HCT116 (cell line): ENCODE results near the gene LGALS3. TPM values are rescaled to one million over a fixed set of nuclear protein-coding genes. Genes with fewer than 3 reads are reported as not detected.

ENCODE experiments used
- ATAC-seq: fragments of 200-7000 bp; cut with Tn5 transposase; 2 replicates; pipeline ENCODE4 v1.9.1; 2020; ENCODE audit warnings: mild to moderate bottlenecking, moderate library complexity
- BruUV-seq: library from RNA; stranded (reverse); fragments of 400-500 nt; replicated peaks from 2 replicates; lab custom pipeline; 2021; lab: Mats Ljungman, UMichigan
- CTCF ChIA-PET: fragments of 300-600 bp; sonication (Branson Sonifier 250); formaldehyde crosslinking; loops from one replicate; lab custom pipeline; 2021; ENCODE audit warnings: antibody characterized with exemption; lab: Charles Lee
- POLR2A ChIA-PET: fragments of 300-600, 350-600 bp; sonication (Branson Sonifier 250); formaldehyde crosslinking; loops from one replicate; lab custom pipeline; 2021; ENCODE audit warnings: antibody characterized with exemption; lab: Charles Lee
- RAD21 ChIA-PET, 2 experiments: fragments of 300-600 bp; sonication (Branson Sonifier 250); formaldehyde crosslinking; loops; one replicate each; lab custom pipeline; 2023; ENCODE audit warnings: low total read pairs in 2 of 2; ENCODE audit not compliant: uncharacterized antibody in 2 of 2, unreplicated experiment in 2 of 2, low non-redundant PET in 1 of 2; lab: Charles Lee
- DNase-seq: peaks from one replicate; pipeline ENCODE4 v3.0.0-alpha.2; 2010; ENCODE audit warnings: low read depth, low spot score
- H2AFZ ChIP-seq: fragments of 200-600 bp; shearing (Covaris generic), sonication (generic); 2 replicates; pipeline ENCODE4 v1.6.1; 2017; ENCODE audit warnings: low read depth, mixed run types, mixed read lengths, antibody characterized with exemption, low read length; ENCODE audit not compliant: poor library complexity, severe bottlenecking
- H3K27ac ChIP-seq: 2 replicates; pipeline ENCODE4 v1.5.1; 2012; ENCODE audit warnings: low read depth, low read length
- H3K27me3 ChIP-seq: fragments of 200-600 bp; sonication (generic); 2 replicates; pipeline ENCODE4 v1.6.1; 2016; ENCODE audit warnings: mixed run types, low read length, mixed read lengths; ENCODE audit not compliant: insufficient read depth
- H3K36me3 ChIP-seq, 2 experiments: fragments of 200-500 bp in 1 of 2; fragments of 200-600 bp in 1 of 2; sonication (Bioruptor generic) in 1 of 2; sonication (generic) in 1 of 2; 2 replicates each; pipeline versions ENCODE4 v1.5.1 to v1.6.1; 2014 to 2016; ENCODE audit warnings: low read length in 2 of 2, inconsistent platforms in 1 of 2, mixed read lengths in 1 of 2, mixed run types in 1 of 2; ENCODE audit not compliant: insufficient read depth in 2 of 2, control insufficient read depth in 1 of 2
- H3K4me1 ChIP-seq, 2 experiments: fragments of 200-600 bp in 1 of 2; sonication (generic) in 1 of 2; 2 replicates each; pipeline versions ENCODE4 v1.5.1 to v1.6.1; 2012 to 2017; ENCODE audit warnings: low read length in 2 of 2, inconsistent platforms in 1 of 2, mild to moderate bottlenecking in 1 of 2, mixed read lengths in 1 of 2, mixed run types in 1 of 2, moderate library complexity in 1 of 2; ENCODE audit not compliant: insufficient read depth in 2 of 2, control insufficient read depth in 1 of 2
- H3K4me2 ChIP-seq: fragments of 200-600 bp; sonication (generic); 2 replicates; pipeline ENCODE4 v1.6.1; 2017; ENCODE audit warnings: mixed run types, low read length, mixed read lengths
- H3K4me3 ChIP-seq, 2 experiments: fragments of 200-600 bp in 1 of 2; sonication (generic) in 1 of 2; replicated peaks in 1 of 2; 2 replicates each; pipeline ENCODE4 v1.5.1; 2011 to 2016; ENCODE audit warnings: low read length in 2 of 2, control low read depth in 1 of 2, low read depth in 1 of 2, mild to moderate bottlenecking in 1 of 2, mixed read lengths in 1 of 2, mixed run types in 1 of 2
- H3K79me2 ChIP-seq: fragments of 200-600 bp; sonication (generic); 2 replicates; pipeline ENCODE4 v1.6.1; 2017; ENCODE audit warnings: mild to moderate bottlenecking, mixed run types, low read length, moderate library complexity, mixed read lengths; ENCODE audit not compliant: insufficient read depth
- H3K9ac ChIP-seq: fragments of 200-600 bp; sonication (generic); 2 replicates; pipeline ENCODE4 v1.6.1; 2016; ENCODE audit warnings: low read length, mixed read lengths
- H3K9me2 ChIP-seq: fragments of 200-600 bp; sonication (generic), shearing (Covaris generic); 2 replicates; pipeline ENCODE4 v1.6.1; 2017; ENCODE audit warnings: mixed run types, mild to moderate bottlenecking, moderate library complexity; ENCODE audit not compliant: insufficient read depth
- H3K9me3 ChIP-seq, 2 experiments: fragments of 200-500 bp in 1 of 2; fragments of 200-600 bp in 1 of 2; sonication (Bioruptor generic) in 1 of 2; sonication (generic) in 1 of 2; 2 replicates each; pipeline ENCODE4 v1.6.1; 2014 to 2017; ENCODE audit warnings: low read length in 2 of 2, mixed read lengths in 2 of 2, inconsistent platforms in 1 of 2, low read depth in 1 of 2, mild to moderate bottlenecking in 1 of 2, mixed run types in 1 of 2, moderate library complexity in 1 of 2; ENCODE audit not compliant: control insufficient read depth in 1 of 2, insufficient read depth in 1 of 2
- H4K20me1 ChIP-seq: fragments of 200-600 bp; sonication (generic), shearing (Covaris generic); 2 replicates; pipeline ENCODE4 v1.6.1; 2017; ENCODE audit warnings: mixed run types, mild to moderate bottlenecking, moderate library complexity; ENCODE audit not compliant: insufficient read depth
- ELF1 ChIP-seq: IDR thresholded peaks from 2 replicates; pipeline ENCODE4 v1.6.1; 2012; ENCODE audit warnings: low read depth, borderline replicate concordance
- EZH2phosphoT487 ChIP-seq: fragments of 200-600 bp; IDR thresholded peaks from 2 replicates; pipeline ENCODE4 v1.6.1; 2018; ENCODE audit warnings: antibody characterized with exemption, borderline replicate concordance
- FOSL1 ChIP-seq: IDR thresholded peaks from 2 replicates; pipeline ENCODE4 v1.6.1; 2012; ENCODE audit warnings: low read depth
- JUND ChIP-seq: IDR thresholded peaks from 2 replicates; pipeline ENCODE4 v1.6.1; 2012
- POLR2A ChIP-seq: IDR thresholded peaks from 2 replicates; pipeline ENCODE4 v1.7.0; 2011; ENCODE audit warnings: borderline replicate concordance; ENCODE audit not compliant: insufficient read depth, insufficient read length; ENCODE audit errors: extremely low read depth
- SIN3A ChIP-seq: IDR thresholded peaks from 2 replicates; pipeline ENCODE4 v1.6.1; 2012; ENCODE audit warnings: low read depth
- SP1 ChIP-seq: IDR thresholded peaks from 2 replicates; pipeline ENCODE4 v1.6.1; 2012; ENCODE audit warnings: low read depth
- SRF ChIP-seq: IDR thresholded peaks from 2 replicates; pipeline ENCODE4 v1.6.1; 2012; ENCODE audit warnings: low read depth
- TCF7L2 ChIP-seq: IDR thresholded peaks from 2 replicates; pipeline ENCODE4 v1.7.0; 2011; ENCODE audit warnings: borderline replicate concordance, inconsistent platforms; ENCODE audit not compliant: insufficient read depth, insufficient read length; ENCODE audit errors: extremely low read depth
- intact Hi-C: fragments of 100-400 bp; cut with micrococcal nuclease; formaldehyde crosslinking; loops from 2 replicates; pipeline ENCODE4 v1.10.0; 2022
- total RNA-seq: library from RNA; stranded (reverse); gene quantifications from one replicate; pipeline ENCODE4 v1.2.1, GENCODE V29; 2021; ENCODE audit not compliant: unreplicated experiment
- TF ChIP-seq, protein P1 (sequence below): IDR thresholded peaks from 2 replicates; pipeline ENCODE4 v1.6.1; 2011; ENCODE audit warnings: mild to moderate bottlenecking, low read length, moderate library complexity; ENCODE audit not compliant: insufficient replicate concordance; ENCODE audit errors: extremely low read depth
- TF ChIP-seq, protein P2 (sequence below): IDR thresholded peaks from 2 replicates; pipeline ENCODE4 v1.6.1; 2012; ENCODE audit warnings: low read depth
- TF ChIP-seq, protein P3 (sequence below), 3 experiments: fragments of 200-600 bp in 1 of 3; sonication (generic) in 1 of 3; IDR thresholded peaks in 2 of 3; conservative IDR thresholded peaks in 1 of 3; 2 replicates each; pipeline ENCODE4 v1.5.1; 2012 to 2017; ENCODE audit warnings: low read depth in 2 of 3, low read length in 2 of 3, antibody characterized with exemption in 1 of 3, borderline replicate concordance in 1 of 3, control low read depth in 1 of 3, mild to moderate bottlenecking in 1 of 3, mixed read lengths in 1 of 3, mixed run types in 1 of 3, moderate library complexity in 1 of 3; ENCODE audit not compliant: insufficient read depth in 1 of 3
- TF ChIP-seq, protein P4 (sequence below): IDR thresholded peaks from 2 replicates; pipeline ENCODE4 v1.6.1; 2012

LGALS3 gene
- total RNA-seq, 1 experiment from 2014 or later: 86.1 TPM

DNA sequence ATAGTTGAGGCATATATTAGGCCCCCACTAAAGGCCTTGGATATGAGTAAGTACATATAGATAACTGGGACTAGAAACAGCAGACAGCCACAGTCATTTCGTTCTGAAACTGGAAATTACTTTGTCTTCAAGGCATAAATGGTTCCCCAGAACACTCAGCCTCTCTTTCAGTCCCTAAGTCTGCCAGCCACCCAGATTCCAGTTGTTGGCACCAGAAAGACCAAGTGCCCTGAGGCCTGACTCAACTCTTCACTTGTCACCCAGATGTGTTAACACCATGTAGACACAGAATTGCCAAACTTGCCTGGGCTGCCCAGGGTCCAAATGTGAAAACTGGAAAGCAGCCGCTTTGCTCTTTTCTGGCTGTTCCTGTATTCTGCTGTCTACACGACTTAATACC, 3.0 kb upstream of the LGALS3 start:
- POLR2A ChIA-PET: no interaction called here
- Histone ChIP-seq H4K20me1 (no peaks in the 10 kb centered on the region), H3K9me2 (no peaks in the 10 kb centered on the region), H3K36me3 (no peaks in the 10 kb centered on the region), H3K9me3 (no peaks in the 10 kb centered on the region), H3K79me2 (peaks cover 13% of the 10 kb centered on the region), H3K27ac (no peak overlapping the region), H3K4me1 (peaks cover 37 to 62% of the 10 kb centered on the region in 2 experiments), H3K9ac (no peak overlapping the region), H3K4me3 (no peak overlapping the region), H2AFZ (no peak overlapping the region), H3K4me2 (no peak overlapping the region), H3K27me3 (no peaks in the 10 kb centered on the region)
- CTCF ChIA-PET: no interaction called here
- no peak for TF ChIP-seq EZH2phosphoT487
- TF ChIP-seq SP1: no peak
- TF ChIP-seq, protein P1, sequence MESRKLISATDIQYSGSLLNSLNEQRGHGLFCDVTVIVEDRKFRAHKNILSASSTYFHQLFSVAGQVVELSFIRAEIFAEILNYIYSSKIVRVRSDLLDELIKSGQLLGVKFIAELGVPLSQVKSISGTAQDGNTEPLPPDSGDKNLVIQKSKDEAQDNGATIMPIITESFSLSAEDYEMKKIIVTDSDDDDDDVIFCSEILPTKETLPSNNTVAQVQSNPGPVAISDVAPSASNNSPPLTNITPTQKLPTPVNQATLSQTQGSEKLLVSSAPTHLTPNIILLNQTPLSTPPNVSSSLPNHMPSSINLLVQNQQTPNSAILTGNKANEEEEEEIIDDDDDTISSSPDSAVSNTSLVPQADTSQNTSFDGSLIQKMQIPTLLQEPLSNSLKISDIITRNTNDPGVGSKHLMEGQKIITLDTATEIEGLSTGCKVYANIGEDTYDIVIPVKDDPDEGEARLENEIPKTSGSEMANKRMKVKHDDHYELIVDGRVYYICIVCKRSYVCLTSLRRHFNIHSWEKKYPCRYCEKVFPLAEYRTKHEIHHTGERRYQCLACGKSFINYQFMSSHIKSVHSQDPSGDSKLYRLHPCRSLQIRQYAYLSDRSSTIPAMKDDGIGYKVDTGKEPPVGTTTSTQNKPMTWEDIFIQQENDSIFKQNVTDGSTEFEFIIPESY: no peak
- TF ChIP-seq FOSL1: no peak
- no peak for TF ChIP-seq POLR2A
- TF ChIP-seq JUND: no peak
- no peak for TF ChIP-seq TCF7L2
- no peak for TF ChIP-seq ELF1
- TF ChIP-seq SIN3A: no peak
- TF ChIP-seq, protein P2, sequence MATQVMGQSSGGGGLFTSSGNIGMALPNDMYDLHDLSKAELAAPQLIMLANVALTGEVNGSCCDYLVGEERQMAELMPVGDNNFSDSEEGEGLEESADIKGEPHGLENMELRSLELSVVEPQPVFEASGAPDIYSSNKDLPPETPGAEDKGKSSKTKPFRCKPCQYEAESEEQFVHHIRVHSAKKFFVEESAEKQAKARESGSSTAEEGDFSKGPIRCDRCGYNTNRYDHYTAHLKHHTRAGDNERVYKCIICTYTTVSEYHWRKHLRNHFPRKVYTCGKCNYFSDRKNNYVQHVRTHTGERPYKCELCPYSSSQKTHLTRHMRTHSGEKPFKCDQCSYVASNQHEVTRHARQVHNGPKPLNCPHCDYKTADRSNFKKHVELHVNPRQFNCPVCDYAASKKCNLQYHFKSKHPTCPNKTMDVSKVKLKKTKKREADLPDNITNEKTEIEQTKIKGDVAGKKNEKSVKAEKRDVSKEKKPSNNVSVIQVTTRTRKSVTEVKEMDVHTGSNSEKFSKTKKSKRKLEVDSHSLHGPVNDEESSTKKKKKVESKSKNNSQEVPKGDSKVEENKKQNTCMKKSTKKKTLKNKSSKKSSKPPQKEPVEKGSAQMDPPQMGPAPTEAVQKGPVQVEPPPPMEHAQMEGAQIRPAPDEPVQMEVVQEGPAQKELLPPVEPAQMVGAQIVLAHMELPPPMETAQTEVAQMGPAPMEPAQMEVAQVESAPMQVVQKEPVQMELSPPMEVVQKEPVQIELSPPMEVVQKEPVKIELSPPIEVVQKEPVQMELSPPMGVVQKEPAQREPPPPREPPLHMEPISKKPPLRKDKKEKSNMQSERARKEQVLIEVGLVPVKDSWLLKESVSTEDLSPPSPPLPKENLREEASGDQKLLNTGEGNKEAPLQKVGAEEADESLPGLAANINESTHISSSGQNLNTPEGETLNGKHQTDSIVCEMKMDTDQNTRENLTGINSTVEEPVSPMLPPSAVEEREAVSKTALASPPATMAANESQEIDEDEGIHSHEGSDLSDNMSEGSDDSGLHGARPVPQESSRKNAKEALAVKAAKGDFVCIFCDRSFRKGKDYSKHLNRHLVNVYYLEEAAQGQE: no peak
- TF ChIP-seq, protein P3, sequence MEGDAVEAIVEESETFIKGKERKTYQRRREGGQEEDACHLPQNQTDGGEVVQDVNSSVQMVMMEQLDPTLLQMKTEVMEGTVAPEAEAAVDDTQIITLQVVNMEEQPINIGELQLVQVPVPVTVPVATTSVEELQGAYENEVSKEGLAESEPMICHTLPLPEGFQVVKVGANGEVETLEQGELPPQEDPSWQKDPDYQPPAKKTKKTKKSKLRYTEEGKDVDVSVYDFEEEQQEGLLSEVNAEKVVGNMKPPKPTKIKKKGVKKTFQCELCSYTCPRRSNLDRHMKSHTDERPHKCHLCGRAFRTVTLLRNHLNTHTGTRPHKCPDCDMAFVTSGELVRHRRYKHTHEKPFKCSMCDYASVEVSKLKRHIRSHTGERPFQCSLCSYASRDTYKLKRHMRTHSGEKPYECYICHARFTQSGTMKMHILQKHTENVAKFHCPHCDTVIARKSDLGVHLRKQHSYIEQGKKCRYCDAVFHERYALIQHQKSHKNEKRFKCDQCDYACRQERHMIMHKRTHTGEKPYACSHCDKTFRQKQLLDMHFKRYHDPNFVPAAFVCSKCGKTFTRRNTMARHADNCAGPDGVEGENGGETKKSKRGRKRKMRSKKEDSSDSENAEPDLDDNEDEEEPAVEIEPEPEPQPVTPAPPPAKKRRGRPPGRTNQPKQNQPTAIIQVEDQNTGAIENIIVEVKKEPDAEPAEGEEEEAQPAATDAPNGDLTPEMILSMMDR (IDR thresholded peaks at IDR 0.05 in 2 of 3, conservative IDR thresholded peaks at IDR 0.05 in 1 of 3; ENCODE audit: borderline replicate concordance in 1 of 3, insufficient read depth in 1 of 3, low read depth in 2 of 3, low read length in 2 of 3): no peak
- TF ChIP-seq SRF: no peak
- TF ChIP-seq, protein P4, sequence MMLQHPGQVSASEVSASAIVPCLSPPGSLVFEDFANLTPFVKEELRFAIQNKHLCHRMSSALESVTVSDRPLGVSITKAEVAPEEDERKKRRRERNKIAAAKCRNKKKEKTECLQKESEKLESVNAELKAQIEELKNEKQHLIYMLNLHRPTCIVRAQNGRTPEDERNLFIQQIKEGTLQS: no peak
- no peak for DNase-seq
- RAD21 ChIA-PET: no interaction called here
- intact Hi-C loops: no loop called here
- no TSS peak for BruUV-seq
- ATAC-seq: no peak
